Upper lobe of left lung (tissue), 6 donors: ENCODE results near the gene MKNK2. TPM values are rescaled to one million over a fixed set of nuclear protein-coding genes. Genes with fewer than 3 reads are reported as not detected.

Experiments used
- ATAC-seq, 2 donors: fragments of 200-7000 bp; cut with Tn5 transposase; one replicate each; pipeline ENCODE4 v1.9.1; 2022; ENCODE audit warnings: mild to moderate bottlenecking in 2 of 2, moderate library complexity in 2 of 2; ENCODE audit not compliant: low FRiP score in 2 of 2
- DNase-seq, 2 donors: peaks; one replicate each; pipeline ENCODE4 v3.0.0-alpha.2; 2019 to 2020
- H3K27ac ChIP-seq, 4 donors: fragments of 200-600 bp; sonication (generic); one replicate each; pipeline ENCODE4 v1.5.1; 2016 to 2019
- H3K27me3 ChIP-seq, 4 donors: fragments of 200-600 bp; sonication (generic); one replicate each; pipeline ENCODE4 v1.5.1; 2017 to 2019
- H3K36me3 ChIP-seq, 4 donors: fragments of 200-600 bp; sonication (generic); one replicate each; pipeline ENCODE4 v1.5.1; 2016 to 2019
- H3K4me1 ChIP-seq, 4 donors: fragments of 200-600 bp; sonication (generic); one replicate each; pipeline ENCODE4 v1.5.1; 2018 to 2019
- H3K4me3 ChIP-seq, 4 donors: fragments of 200-600 bp; sonication (generic); one replicate each; pipeline ENCODE4 v1.5.1; 2017 to 2019; ENCODE audit warnings: mild to moderate bottlenecking in 2 of 4, moderate library complexity in 1 of 4
- H3K9me3 ChIP-seq, 4 donors: fragments of 200-600 bp; sonication (generic); one replicate each; pipeline ENCODE4 v1.5.1; 2018 to 2019
- EP300 ChIP-seq, 4 donors: sonication (generic); formaldehyde crosslinking; IDR thresholded peaks; one replicate each; pipeline ENCODE4 v1.5.1; 2017; ENCODE audit warnings: antibody characterized with exemption in 4 of 4, control low read depth in 2 of 4
- POLR2A ChIP-seq, 4 donors: fragments of 450-650 bp; IDR thresholded peaks; one replicate each; pipeline ENCODE4 v1.5.1; 2016 to 2017; ENCODE audit warnings: antibody characterized with exemption in 4 of 4, mild to moderate bottlenecking in 2 of 4
- POLR2AphosphoS5 ChIP-seq, 2 donors: sonication (generic); formaldehyde crosslinking; IDR thresholded peaks; one replicate each; pipeline ENCODE4 v1.5.1; 2017; ENCODE audit warnings: antibody characterized with exemption in 2 of 2
- WGBS, 2 donors: methylation state at CpG; one replicate each; pipeline ENCODE4 v1.1.5; 2017 to 2018; 5-methylcytosine and 5-hydroxymethylcytosine counted together
- total RNA-seq, 6 donors: library from RNA; depleted of rRNA in 4 of 6; stranded (reverse); fragments of >200 nt in 4 of 6; gene quantifications; one replicate each; pipeline versions ENCODE4 v1.1.0 to v1.2.1, GENCODE V29; 2016 to 2021
- TF ChIP-seq, protein P1 (sequence below), 6 experiments: fragments of 450-650 bp in 4 of 6; fragments of 200-600 bp in 2 of 6; sonication (generic) in 2 of 6; IDR thresholded peaks; one replicate each; pipeline ENCODE4 v1.5.1; 2016 to 2019; ENCODE audit warnings: antibody characterized with exemption in 6 of 6
- donor health status: DM: no; HTN: no; CAD: no; lungs with moderate emphysema.
- donor health status: DM: no; HTN: yes; CAD: no; lungs with severe emphysema.

Gene MKNK2
- total RNA-seq, 6 donors from 2014 or later, result 200 to 397 (median 264) TPM

DNA sequence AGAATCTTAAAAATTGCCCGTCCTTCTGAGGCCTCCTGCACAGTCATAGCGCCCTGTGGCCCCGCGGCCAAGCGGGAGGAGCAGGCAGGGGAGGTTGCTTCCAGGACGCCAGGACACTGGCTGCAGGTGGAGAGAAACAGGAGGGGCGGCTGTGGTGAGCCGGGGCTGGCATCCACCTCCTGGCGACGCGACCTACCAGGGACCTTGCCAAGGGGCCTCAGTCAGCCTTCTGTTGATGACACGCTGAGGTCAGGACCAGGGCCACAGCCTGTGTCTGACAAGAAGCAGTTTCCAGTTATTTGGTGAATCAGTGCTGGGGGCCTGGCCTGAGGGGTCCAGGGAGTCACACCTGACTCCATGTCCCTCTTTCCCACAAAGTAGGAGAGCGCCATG, 13.3 kb upstream of the MKNK2 start:
- no peaks in the 10 kb centered on the region for H3K9me3 ChIP-seq
- DNase-seq (peak in 1 of 2 donors; percentile 65), ATAC-seq (no peak)
- no peaks in the 10 kb centered on the region for H3K36me3 ChIP-seq
- TF ChIP-seq POLR2A (IDR thresholded peaks at IDR 0.05) (no peak), POLR2AphosphoS5 (IDR thresholded peaks at IDR 0.05) (no peak), EP300 (IDR thresholded peaks at IDR 0.05) (no peak)
- TF ChIP-seq, protein P1, sequence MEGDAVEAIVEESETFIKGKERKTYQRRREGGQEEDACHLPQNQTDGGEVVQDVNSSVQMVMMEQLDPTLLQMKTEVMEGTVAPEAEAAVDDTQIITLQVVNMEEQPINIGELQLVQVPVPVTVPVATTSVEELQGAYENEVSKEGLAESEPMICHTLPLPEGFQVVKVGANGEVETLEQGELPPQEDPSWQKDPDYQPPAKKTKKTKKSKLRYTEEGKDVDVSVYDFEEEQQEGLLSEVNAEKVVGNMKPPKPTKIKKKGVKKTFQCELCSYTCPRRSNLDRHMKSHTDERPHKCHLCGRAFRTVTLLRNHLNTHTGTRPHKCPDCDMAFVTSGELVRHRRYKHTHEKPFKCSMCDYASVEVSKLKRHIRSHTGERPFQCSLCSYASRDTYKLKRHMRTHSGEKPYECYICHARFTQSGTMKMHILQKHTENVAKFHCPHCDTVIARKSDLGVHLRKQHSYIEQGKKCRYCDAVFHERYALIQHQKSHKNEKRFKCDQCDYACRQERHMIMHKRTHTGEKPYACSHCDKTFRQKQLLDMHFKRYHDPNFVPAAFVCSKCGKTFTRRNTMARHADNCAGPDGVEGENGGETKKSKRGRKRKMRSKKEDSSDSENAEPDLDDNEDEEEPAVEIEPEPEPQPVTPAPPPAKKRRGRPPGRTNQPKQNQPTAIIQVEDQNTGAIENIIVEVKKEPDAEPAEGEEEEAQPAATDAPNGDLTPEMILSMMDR (IDR thresholded peaks at IDR 0.05), result no peak
- peaks cover 28 to 44% (median 32%) of the 10 kb centered on the region in 4 donors for H3K4me1 ChIP-seq
- peak overlapping the region; percentile 66 to 100 (median 77) for H3K27ac ChIP-seq
- H3K4me3 ChIP-seq, result no peak overlapping the region
- H3K27me3 ChIP-seq, result no peaks in the 10 kb centered on the region
- WGBS, 2 donors, result 84 to 87% methylated on average over 11 to 13 of the region's 13 CpGs

DNA sequence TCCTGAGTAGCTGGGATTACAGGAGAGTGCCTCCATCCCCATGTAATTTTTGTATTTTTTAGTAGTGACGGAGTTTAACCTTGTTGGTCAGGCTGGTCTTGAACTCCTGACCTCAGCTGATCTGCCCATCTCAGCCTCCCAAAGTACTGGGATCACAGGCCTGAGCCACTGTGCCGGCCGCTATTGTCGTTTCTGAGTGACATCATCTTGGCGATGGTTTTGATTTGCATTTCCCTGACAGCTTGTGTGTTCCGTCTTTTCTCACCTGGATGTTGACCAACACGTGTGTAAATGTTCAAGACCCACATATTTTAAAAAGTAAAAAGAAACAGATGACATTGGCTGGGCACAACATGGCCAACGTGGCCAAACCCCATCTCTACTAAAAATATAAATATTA, 12.8 kb upstream of the MKNK2 start:
- TF ChIP-seq EP300 (IDR thresholded peaks at IDR 0.05) (no peak), POLR2A (IDR thresholded peaks at IDR 0.05) (no peak), POLR2AphosphoS5 (IDR thresholded peaks at IDR 0.05) (no peak)
- TF ChIP-seq, protein P1 (IDR thresholded peaks at IDR 0.05), result no peak
- no peaks in the 10 kb centered on the region for H3K36me3 ChIP-seq
- H3K9me3 ChIP-seq, result no peaks in the 10 kb centered on the region
- no peak overlapping the region for H3K4me3 ChIP-seq
- peaks cover 30 to 44% (median 33%) of the 10 kb centered on the region in 4 donors for H3K4me1 ChIP-seq
- no peaks in the 10 kb centered on the region for H3K27me3 ChIP-seq
- peak overlapping the region in 3 of 4 donors; percentile 69 to 100 (median 85) for H3K27ac ChIP-seq
- DNase-seq, result no peak
- ATAC-seq, result no peak
- WGBS, 2 donors, result 78 to 82% methylated on average over 8 of the region's 8 CpGs

DNA sequence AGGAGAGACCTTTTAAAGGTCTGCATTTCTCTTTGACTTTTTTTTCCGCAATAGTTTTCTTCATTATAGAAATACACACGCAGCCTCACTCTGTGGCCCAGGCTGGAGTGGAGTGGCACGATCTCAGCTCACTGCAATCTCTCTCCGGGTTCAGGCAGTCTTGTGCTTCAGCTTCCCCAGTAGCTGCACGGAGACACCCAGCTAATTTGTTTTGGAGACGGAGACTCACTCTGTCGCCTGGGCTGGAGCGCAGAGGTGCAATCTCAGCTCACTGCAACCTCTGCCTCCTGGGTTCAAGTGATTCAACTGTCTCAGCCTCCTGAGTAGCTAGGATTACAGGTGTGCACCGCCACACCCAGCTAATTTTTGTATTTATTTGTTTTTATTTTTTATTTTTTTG, 11.7 kb upstream of the MKNK2 start:
- Histone ChIP-seq H3K27ac (peak overlapping the region in 2 of 4 donors; percentile 97 to 100), H3K4me3 (no peak overlapping the region), H3K36me3 (no peaks in the 10 kb centered on the region), H3K4me1 (peaks cover 34 to 54% (median 36%) of the 10 kb centered on the region in 4 donors), H3K9me3 (no peaks in the 10 kb centered on the region), H3K27me3 (no peaks in the 10 kb centered on the region)
- DNase-seq (no peak), ATAC-seq (no peak)
- 86 to 87% methylated on average over 9 of the region's 9 CpGs for WGBS, 2 donors
- TF ChIP-seq POLR2A (IDR thresholded peaks at IDR 0.05) (no peak), EP300 (IDR thresholded peaks at IDR 0.05) (no peak), POLR2AphosphoS5 (IDR thresholded peaks at IDR 0.05) (no peak)
- TF ChIP-seq, protein P1 (IDR thresholded peaks at IDR 0.05), result no peak

DNA sequence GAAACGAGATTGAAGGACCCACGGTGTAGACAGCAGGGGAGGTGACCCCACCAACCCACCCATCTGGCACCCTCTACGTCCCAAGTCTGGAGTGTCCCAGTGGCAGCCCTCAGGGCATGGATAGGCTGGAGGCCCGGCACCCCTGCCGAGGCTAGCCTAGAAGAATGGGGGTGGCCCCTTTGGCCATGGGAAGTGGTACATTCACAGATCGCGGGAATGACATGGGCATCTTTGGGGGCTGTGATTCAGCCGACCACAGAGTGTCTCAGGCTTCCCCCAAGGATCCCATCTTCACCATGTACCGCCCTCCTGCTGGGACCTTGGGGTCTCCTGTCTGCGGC, 11.3 kb upstream of the MKNK2 start:
- DNase-seq, result no peak
- H3K27me3 ChIP-seq, result no peaks in the 10 kb centered on the region
- no peak for TF ChIP-seq EP300 (IDR thresholded peaks at IDR 0.05)
- TF ChIP-seq POLR2A (IDR thresholded peaks at IDR 0.05), result no peak
- TF ChIP-seq POLR2AphosphoS5 (IDR thresholded peaks at IDR 0.05), result no peak
- WGBS, 2 donors, result 49 to 65% methylated on average over 7 to 10 of the region's 10 CpGs
- H3K27ac ChIP-seq, result peak overlapping the region; percentile 97 to 100 (median 100)
- H3K4me3 ChIP-seq, result peak overlapping the region in 2 of 4 donors; percentile 68 to 70
- H3K36me3 ChIP-seq, result no peaks in the 10 kb centered on the region
- H3K4me1 ChIP-seq, result peaks cover 37 to 58% (median 39%) of the 10 kb centered on the region in 4 donors
- no peaks in the 10 kb centered on the region for H3K9me3 ChIP-seq
- no peak for ATAC-seq

DNA sequence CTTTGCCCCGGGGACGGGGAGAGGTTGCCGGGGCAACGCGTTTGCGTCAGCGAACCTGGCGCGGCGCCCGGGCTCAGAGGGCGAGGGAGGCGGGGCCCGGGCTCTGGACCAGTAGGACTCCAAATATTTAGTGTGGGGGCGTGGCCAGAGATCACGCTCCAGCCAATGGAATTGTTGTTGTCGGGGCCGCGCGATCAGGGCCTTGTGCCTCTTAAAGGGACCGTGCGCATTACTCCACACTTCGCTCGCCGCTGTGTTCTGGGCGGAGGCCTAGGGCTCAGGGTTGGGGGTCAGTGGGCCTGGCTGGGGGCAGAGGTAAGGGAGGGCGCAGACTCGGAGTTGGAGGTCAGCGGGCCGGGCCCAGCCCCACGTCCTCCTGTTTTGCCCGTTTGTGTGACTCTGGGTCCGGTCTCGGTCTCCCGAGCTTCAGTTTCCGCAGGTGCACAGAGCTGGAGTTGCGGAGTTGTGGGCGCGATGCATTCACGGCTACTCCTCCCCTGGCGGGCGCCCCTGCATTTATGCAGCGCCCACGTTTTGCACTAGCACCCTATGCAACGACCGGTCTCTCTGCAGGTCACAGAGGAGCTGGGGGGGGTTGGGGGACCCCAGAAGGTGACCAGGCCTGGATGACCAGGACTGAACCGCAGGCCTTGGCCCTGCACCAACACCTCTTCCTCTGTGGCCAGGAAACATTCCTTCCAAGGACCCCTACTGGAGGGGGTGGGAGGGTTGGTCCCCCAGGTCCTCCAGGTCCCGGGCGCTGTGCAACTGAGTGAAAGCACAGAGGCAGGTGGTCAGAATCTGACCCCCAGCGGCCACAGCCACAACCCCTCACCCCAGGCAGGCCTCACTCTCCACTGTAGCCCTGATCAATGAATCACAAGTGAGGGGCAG, 10.7 kb upstream of the MKNK2 start:
- Histone ChIP-seq H3K4me3 (peak overlapping the region; percentile 52 to 70 (median 66)), H3K9me3 (no peaks in the 10 kb centered on the region), H3K27me3 (no peaks in the 10 kb centered on the region), H3K27ac (peak overlapping the region; percentile 97 to 100 (median 100)), H3K4me1 (peaks cover 43 to 64% (median 46%) of the 10 kb centered on the region in 4 donors), H3K36me3 (no peaks in the 10 kb centered on the region)
- DNase-seq (peak; percentile 99 to 100), ATAC-seq (peak; percentile 92 to 94)
- TF ChIP-seq POLR2AphosphoS5 (IDR thresholded peaks at IDR 0.05) (peak; percentile 42 to 70), EP300 (IDR thresholded peaks at IDR 0.05) (peak in 1 of 4 donors; percentile 63), POLR2A (IDR thresholded peaks at IDR 0.05) (peak in 2 of 4 donors; percentile 13 to 35)
- TF ChIP-seq, protein P1 (IDR thresholded peaks at IDR 0.05), result peak in 3 of 6 experiments; percentile 5 to 14 (median 10)
- 0 to 2% methylated on average over 11 to 43 of the region's 50 CpGs for WGBS, 2 donors
